GM18517 (cell line): ENCODE measurements around the gene DPH7.
"Not testable (repeated sequence)": the region's sequence is repeated elsewhere in the genome, so short reads cannot be mapped to it uniquely, and the experiment has no call there.

ENCODE experiments used
- ATAC-seq: cut with Tn5 transposase; IDR thresholded peaks from one replicate; pipeline ENCODE4 v1.9.1; 2021; ENCODE audit warnings: mild to moderate bottlenecking, moderate library complexity; ENCODE audit not compliant: unreplicated experiment

The DPH7 gene

GRCh38 chr9:137521405-137521985, 57.2 kb downstream of the DPH7 start:
- no peak for ATAC-seq

GRCh38 chr9:137520614-137521404, 57.9 kb downstream of the DPH7 start:
- no peak for ATAC-seq

DNA sequence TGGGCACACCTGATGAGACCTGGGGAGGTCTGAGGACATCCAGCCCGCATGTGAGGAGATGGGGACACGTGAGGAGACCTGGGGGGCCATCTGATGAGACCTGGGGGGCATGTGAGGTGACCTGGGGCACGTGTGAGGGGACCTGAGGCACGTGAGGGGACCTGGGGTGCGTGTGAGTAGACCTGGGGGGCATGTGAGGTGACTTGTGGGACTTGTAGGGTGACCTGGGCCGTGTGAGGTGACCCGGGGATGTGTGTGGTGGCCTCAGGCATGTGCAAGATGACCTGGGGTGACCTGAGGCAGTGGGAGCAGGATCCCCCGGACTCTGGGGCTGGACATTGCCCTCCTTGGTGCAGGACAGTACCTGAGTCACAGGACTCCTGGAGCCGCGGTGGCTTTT, 59.2 kb downstream of the DPH7 start:
- ATAC-seq: no peak

DNA sequence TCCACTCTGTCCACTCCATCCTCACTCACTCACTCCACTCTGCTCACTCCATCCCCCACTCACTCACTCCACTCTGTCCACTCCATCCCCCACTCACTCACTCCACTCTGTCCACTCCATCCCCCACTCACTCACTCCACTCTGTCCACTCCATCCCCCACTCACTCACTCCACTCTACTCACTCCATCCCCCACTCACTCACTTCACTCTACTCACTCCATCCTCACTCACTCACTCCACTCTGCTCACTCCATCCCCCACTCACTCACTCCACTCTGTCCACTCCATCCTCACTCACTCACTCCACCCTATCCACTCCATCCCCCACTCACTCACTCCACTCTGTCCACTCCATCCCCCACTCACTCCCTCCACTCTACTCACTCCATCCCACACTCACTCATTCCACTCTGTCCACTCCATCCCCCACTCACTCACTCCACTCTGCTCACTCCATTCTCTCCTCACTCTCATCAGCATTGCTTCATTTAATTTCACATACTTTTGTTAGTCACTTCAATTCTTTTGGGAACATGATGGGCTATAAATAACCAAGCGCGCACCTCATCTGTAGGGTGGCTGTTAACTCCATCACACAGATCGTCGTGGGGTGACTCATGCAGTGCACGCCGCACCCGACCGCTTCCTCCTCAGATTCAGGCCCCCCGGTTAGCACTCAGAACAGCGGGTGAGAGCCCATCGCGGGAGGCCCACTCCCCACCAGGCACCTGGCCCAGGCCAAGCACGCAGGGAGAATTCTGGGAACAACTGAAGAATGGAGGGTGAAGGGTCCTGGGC, 59.9 kb downstream of the DPH7 start:
- ATAC-seq: not testable (repeated sequence)

DNA sequence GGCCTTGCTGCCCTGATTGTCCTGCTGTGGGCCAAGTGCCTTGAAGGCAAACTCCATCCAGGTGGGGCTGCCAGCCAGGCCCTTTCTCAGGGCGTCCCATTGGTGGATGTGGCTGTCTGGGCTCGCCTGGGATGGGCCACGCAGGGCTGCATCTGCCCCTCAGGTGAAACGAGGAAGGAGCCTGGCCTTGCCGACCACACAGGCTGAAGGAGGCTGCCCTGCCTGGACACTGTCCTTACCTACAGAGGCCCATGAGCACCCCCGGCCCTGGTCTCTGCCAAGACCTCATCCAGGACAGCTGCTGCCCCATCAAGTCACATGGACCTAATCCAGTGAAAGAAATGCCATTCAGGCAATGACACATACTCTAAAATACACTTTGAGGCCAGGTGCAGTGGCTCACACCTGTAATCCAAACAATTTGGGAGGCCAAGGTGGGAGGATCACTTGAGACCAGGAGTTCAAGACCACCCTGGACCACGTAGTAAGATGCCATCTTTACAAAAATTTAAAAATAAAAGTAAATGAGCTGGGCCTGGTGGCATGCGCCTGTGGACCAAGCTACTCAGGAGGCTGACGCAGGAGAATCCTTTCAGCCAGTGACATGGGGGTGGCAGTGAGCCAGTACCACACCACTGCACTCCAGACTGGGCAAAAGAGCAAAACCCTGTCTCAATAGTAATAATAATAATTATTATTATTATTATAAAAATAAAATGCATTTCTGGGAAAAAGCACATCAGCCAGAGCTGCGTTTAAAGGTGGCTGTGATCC, 62.4 kb downstream of the DPH7 start:
- no peak for ATAC-seq

DNA sequence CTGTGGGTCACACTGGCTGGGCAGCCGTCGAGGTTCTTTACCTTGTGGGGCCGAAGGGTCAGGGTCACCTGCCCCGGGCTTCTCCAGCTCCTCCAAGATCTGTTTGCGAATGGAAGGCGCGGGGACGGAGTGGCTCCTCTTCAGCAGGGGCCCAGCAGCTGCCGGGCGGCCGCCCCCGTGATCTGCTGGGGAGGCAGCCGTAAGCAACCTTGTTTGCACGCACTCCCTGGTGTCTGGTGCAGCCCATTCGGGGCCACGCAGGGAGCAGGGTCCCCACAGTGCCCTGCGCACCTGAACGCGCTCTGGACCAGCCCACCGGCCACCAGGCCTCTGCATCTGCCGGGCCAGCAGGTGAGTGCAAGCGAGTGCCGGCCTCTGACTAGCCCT, 63.4 kb downstream of the DPH7 start:
- ATAC-seq: no peak

DNA sequence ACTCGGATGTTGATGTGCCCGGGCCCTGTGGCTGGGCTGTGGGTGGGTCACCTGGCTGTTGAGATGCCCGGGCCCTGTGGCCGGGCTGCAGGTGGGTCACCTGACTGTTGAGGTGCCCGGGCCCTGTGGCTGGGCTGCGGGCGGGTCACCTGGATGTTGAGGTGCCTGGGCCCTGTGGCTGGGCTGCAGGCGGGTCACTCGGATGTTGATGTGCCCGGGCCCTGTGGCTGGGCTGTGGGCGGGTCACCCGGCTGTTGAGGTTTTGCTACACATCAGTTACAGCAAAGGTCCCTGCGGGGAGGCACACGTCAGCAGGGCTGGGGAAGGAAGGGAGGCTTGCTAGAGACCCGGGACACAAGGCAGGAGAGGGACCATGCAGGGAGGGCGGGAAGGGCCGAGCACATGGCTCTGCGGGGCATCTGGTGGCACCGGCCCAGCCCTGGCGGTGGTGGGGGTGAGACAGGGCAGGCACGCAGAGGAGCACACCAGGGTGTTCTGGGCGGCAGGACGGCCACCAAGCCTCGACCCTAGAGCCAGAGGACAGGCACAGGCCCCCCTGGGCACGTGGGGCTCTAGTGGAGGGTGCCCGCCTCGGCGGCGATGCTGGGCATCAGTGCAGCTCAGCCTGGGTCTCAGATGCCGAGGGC, 63.9 kb downstream of the DPH7 start:
- no peak for ATAC-seq

DNA sequence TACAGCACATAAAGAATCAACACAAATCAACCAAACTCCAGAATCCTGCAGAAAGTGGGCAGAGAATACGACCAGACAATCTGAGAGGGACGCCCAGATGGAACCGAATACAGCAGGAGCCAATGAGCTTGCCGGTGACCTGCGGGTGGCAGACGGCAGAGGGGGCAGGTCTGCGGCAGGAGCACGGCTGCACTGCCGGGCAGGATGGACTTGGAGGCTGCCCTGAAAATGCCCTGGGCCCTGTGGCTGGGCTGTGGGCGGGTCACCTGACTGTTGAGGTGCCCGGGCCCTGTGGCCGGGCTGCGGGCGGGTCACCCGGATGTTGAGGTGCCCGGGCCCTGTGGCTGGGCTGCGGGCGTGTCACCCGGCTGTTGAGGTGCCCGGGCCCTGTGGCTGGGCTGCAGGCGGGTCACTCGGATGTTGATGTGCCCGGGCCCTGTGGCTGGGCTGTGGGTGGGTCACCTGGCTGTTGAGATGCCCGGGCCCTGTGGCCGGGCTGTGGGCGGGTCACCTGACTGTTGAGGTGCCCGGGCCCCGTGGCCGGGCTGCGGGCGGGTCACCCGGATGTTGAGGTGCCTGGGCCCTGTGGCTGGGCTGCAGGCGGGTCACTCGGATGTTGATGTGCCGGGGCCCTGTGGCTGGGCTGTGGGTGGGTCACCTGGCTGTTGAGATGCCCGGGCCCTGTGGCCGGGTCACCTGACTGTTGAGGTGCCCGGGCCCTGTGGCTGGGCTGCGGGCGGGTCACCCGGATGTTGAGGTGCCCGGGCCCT, 64.7 kb downstream of the DPH7 start:
- not testable (repeated sequence) for ATAC-seq

- not testable (repeated sequence) for ATAC-seq
Observed at GRCh38 chr9:137513136-137513535, 65.6 kb downstream of the DPH7 start.

- ATAC-seq: no peak
Observed at GRCh38 chr9:137511758-137512463, 66.8 kb downstream of the DPH7 start.

DNA sequence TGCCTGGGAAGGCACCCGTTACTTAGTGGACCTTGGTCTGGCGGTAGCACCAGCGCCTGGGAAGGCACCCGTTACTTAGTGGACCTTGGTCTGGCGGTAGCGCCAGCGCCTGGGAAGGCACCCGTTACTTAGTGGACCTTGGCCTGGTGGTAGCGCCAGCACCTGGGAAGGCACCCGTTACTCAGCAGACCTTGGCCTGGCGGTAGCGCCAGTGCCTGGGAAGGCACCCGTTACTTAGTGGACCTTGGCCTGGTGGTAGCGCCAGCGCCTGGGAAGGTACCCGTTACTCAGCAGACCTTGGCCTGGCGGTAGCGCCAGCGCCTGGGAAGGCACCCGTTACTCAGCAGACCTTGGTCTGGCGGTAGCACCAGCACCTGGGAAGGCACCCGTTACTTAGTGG, 67.6 kb downstream of the DPH7 start:
- not testable (repeated sequence) for ATAC-seq

DNA sequence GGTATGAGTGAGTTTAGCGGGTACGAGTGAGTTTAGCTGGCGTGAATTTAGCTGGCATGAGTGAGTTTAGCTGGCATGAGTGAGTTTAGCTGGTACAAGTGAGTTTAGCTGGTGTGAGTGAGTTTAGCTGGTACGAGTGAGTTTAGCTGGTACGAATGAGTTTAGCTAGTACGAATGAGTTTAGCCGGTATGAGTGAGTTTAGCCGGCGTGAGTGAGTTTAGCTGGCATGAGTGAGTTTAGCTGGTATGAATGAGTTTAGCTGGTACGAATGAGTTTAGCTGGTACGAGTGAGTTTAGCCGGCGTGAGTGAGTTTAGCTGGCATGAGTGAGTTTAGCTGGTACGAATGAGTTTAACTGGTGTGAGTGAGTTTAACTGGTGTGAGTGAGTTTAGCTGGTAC, 69.5 kb downstream of the DPH7 start:
- ATAC-seq: no peak

- no peak for ATAC-seq
Observed at GRCh38 chr9:137506702-137507171, 72.0 kb downstream of the DPH7 start.

- no peak for ATAC-seq
Observed at GRCh38 chr9:137506274-137506673, 72.5 kb downstream of the DPH7 start.

DNA sequence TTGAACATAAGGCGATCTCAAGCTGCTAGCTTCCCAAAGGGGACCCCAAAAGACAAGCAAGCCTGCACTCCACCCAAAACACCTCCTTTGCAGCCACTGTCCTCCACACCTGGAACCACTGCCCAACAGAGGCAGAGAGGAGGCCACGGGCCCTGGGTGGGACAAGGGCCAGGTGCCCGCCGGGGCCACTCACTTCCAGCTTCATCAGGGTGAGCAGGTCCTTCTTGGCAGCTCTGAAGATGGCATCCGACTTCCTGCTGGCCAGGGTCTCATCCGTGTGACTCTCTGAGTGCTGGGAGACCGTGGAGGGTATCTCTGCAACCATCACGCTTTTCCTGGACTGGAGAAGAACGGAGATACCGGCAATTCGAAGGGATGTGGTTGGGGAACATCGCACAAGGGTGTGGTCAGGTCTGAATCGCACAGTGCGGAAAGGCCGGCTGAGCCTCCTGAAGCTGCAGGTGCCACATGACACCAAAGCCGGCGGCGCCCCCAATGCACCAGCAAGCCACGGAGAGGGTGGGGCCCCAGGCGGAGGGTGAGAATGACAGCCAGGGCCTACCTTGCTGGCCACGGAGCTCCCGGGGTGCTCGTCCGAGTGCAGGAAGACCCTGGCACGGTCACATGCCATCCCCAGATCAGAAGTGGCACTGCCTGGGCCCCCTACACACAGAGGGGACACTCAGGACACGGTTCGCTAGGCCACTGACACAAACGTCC, 73.1 kb downstream of the DPH7 start:
- no peak for ATAC-seq
